ENCODE results near the gene CLDN19.

Gene CLDN19

DNA sequence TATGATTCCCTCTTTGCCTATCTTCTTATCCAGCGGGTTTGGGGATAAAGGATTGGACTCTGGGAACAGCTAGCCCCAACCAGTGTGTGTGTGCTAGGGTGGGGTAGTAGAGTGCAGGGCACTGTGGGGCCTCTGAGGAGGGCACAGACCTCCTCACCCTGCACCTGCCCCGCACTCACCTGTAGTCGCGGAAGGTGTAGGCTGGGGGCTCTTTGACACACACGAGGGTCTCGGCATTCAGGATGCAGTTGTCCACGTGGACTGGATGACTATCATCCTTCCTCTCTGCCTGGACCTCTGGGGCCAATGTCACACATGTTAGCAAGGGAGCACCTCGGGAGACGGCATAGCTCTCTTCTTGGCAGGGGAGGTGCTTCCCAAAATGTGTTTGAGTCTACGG is 8.0 kb upstream of the CLDN19 start:
- TF ChIP-seq POLR2AphosphoS5 (IDR thresholded peaks at IDR 0.05; ENCODE audit: low read depth, low read length) (no peak), TAF1 (IDR thresholded peaks at IDR 0.05; ENCODE audit: borderline replicate concordance, insufficient read depth, low read length) (no peak), SIN3A (IDR thresholded peaks at IDR 0.05; ENCODE audit: borderline replicate concordance, insufficient read depth, low read length) (no peak), FOXP2 (optimal IDR thresholded peaks at IDR 0.05; ENCODE audit: borderline replicate concordance, extremely low read depth, extremely low read length, insufficient read depth) (no peak), REST (IDR thresholded peaks at IDR 0.05; ENCODE audit: insufficient read depth in 1 of 2, low read depth in 2 of 2, low read length in 2 of 2) (no peak)

GRCh38 chr1:42747125-42747524 is 7.1 kb upstream of the CLDN19 start:
- no peak for TF ChIP-seq SIN3A (IDR thresholded peaks at IDR 0.05; ENCODE audit: borderline replicate concordance, insufficient read depth, low read length)
- no peak for TF ChIP-seq FOXP2 (optimal IDR thresholded peaks at IDR 0.05; ENCODE audit: borderline replicate concordance, extremely low read depth, extremely low read length, insufficient read depth)
- TF ChIP-seq POLR2AphosphoS5 (IDR thresholded peaks at IDR 0.05; ENCODE audit: low read depth, low read length) = no peak
- TF ChIP-seq REST (IDR thresholded peaks at IDR 0.05; ENCODE audit: insufficient read depth in 1 of 2, low read depth in 2 of 2, low read length in 2 of 2) = no peak
- no peak for TF ChIP-seq TAF1 (IDR thresholded peaks at IDR 0.05; ENCODE audit: borderline replicate concordance, insufficient read depth, low read length)

- TF ChIP-seq POLR2AphosphoS5 (IDR thresholded peaks at IDR 0.05; ENCODE audit: low read depth, low read length) (no peak), SIN3A (IDR thresholded peaks at IDR 0.05; ENCODE audit: borderline replicate concordance, insufficient read depth, low read length) (no peak), REST (IDR thresholded peaks at IDR 0.05; ENCODE audit: insufficient read depth in 1 of 2, low read depth in 2 of 2, low read length in 2 of 2) (no peak), FOXP2 (optimal IDR thresholded peaks at IDR 0.05; ENCODE audit: borderline replicate concordance, extremely low read depth, extremely low read length, insufficient read depth) (no peak), TAF1 (IDR thresholded peaks at IDR 0.05; ENCODE audit: borderline replicate concordance, insufficient read depth, low read length) (no peak)
These were observed 6.5 kb upstream of the CLDN19 start for GRCh38 chr1:42746436-42747105.

DNA sequence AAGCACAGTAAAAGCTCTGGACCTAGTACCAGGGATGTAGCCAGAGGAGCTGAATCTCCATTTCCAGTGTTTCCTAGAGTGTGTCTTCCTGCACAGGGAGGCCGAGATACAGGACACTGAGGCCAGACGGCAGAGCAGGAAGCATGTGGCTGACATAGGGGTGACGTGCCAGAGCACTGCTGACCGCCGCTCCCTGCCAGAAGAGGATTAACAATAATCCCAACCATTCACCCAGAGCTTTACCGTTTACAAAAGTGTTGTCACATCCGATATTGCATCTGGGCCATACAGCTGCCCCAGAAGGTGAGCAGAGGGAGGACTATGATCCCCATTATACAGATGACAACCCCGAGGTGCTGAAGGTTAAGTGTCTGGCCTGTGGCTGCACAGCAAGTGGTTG is 5.8 kb upstream of the CLDN19 start:
- no peak for TF ChIP-seq SIN3A (IDR thresholded peaks at IDR 0.05; ENCODE audit: borderline replicate concordance, insufficient read depth, low read length)
- TF ChIP-seq REST (IDR thresholded peaks at IDR 0.05; ENCODE audit: insufficient read depth in 1 of 2, low read depth in 2 of 2, low read length in 2 of 2) = no peak
- TF ChIP-seq TAF1 (IDR thresholded peaks at IDR 0.05; ENCODE audit: borderline replicate concordance, insufficient read depth, low read length) = no peak
- no peak for TF ChIP-seq POLR2AphosphoS5 (IDR thresholded peaks at IDR 0.05; ENCODE audit: low read depth, low read length)
- no peak for TF ChIP-seq FOXP2 (optimal IDR thresholded peaks at IDR 0.05; ENCODE audit: borderline replicate concordance, extremely low read depth, extremely low read length, insufficient read depth)

- TF ChIP-seq TAF1 (IDR thresholded peaks at IDR 0.05; ENCODE audit: borderline replicate concordance, insufficient read depth, low read length) (no peak), FOXP2 (optimal IDR thresholded peaks at IDR 0.05; ENCODE audit: borderline replicate concordance, extremely low read depth, extremely low read length, insufficient read depth) (no peak), POLR2AphosphoS5 (IDR thresholded peaks at IDR 0.05; ENCODE audit: low read depth, low read length) (no peak), REST (IDR thresholded peaks at IDR 0.05; ENCODE audit: insufficient read depth in 1 of 2, low read depth in 2 of 2, low read length in 2 of 2) (no peak), SIN3A (IDR thresholded peaks at IDR 0.05; ENCODE audit: borderline replicate concordance, insufficient read depth, low read length) (no peak)
These were observed 4.0 kb upstream of the CLDN19 start for GRCh38 chr1:42744148-42744413.
